ENCODE data around the gene CNGB1. TPM values are rescaled to one million over a fixed set of nuclear protein-coding genes. Genes with fewer than 3 reads are reported as not detected.

Gene CNGB1
- total RNA-seq, 1 donor from 2014 or later: 0.19 TPM

DNA sequence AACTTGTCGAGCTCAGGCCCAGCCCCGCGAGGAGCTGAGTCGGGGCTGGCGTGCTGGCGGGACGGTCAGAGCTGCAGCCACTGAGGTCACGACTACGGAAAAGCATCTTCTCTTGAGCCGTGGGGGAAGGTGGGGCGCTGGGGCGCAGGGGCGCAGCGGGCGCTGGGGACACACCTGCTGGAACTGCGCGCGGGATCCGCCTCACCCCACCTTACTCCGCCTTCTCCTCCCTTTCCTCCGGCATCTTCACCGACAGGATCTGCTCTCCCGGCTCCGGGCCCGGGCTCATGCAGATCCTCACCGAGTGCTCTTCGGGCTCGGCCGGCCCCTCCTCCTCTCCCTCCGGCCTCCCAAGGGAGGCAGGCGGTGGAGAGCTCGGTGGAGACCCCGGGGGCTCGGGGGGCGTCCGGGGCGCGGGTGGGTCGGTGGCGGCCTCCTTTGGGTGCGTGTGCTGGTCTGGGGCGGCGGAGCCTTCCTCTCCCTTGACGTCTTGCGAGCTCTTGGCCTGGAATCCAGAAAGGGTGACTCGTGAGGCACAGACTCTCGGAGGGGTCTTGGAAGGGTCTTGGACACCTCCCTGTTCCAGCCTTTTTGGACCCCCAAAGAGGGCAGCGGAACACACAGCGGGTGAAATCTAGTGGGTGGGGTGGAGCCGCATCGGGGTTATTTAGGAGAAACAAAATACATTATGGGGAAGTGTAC lies 86.8 kb downstream of the CNGB1 start:
- TF ChIP-seq CTCF (conservative IDR thresholded peaks at IDR 0.05): no peak
- Mint-ChIP-seq H3K4me3 (no peak overlapping the region), H3K9me3 (no peaks in the 10 kb centered on the region), H3K4me1 (ENCODE audit: unreplicated experiment) (peaks cover 5% of the 10 kb centered on the region), H3K36me3 (no peaks in the 10 kb centered on the region), H3K27me3 (peaks cover 51% of the 10 kb centered on the region), H3K27ac (no peak overlapping the region)
- no peak for DNase-seq (ENCODE audit: extremely low spot score, unreplicated experiment)

- Mint-ChIP-seq H3K27me3 (peaks cover 54% of the 10 kb centered on the region), H3K4me3 (no peak overlapping the region), H3K9me3 (no peaks in the 10 kb centered on the region), H3K27ac (no peak overlapping the region), H3K36me3 (no peaks in the 10 kb centered on the region), H3K4me1 (ENCODE audit: unreplicated experiment) (peaks cover 5% of the 10 kb centered on the region)
- no peak for TF ChIP-seq CTCF (conservative IDR thresholded peaks at IDR 0.05)
- DNase-seq (ENCODE audit: extremely low spot score, unreplicated experiment): no peak
Measured at GRCh38 chr16:57883480-57883879, 87.4 kb downstream of the CNGB1 start.

DNA sequence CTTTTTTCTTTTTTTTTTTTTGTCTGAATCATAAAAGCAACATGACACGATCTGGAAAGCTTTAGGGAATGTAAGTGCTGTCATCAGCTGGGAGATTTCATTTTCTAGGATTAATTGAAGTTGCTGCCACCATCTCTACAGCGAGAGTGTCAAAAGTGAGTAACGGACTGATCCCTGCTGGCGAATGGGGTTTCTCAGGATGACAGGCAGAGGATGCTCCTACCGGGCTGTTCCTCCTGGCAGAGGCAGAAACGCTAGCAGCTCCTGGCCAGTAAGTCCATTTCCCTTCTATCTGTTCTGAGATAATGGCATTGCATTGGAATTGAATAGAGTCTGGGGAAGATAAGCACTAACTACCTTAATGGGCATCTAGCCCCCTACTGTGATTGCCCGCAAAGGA lies 88.1 kb downstream of the CNGB1 start:
- no peak for DNase-seq (ENCODE audit: extremely low spot score, unreplicated experiment)
- peaks cover 52% of the 10 kb centered on the region for H3K27me3 Mint-ChIP-seq
- H3K36me3 Mint-ChIP-seq: no peaks in the 10 kb centered on the region
- H3K4me1 Mint-ChIP-seq (ENCODE audit: unreplicated experiment): peaks cover 5% of the 10 kb centered on the region
- H3K4me3 Mint-ChIP-seq: no peak overlapping the region
- no peak overlapping the region for H3K27ac Mint-ChIP-seq
- TF ChIP-seq CTCF (conservative IDR thresholded peaks at IDR 0.05): no peak
- no peaks in the 10 kb centered on the region for H3K9me3 Mint-ChIP-seq

DNA sequence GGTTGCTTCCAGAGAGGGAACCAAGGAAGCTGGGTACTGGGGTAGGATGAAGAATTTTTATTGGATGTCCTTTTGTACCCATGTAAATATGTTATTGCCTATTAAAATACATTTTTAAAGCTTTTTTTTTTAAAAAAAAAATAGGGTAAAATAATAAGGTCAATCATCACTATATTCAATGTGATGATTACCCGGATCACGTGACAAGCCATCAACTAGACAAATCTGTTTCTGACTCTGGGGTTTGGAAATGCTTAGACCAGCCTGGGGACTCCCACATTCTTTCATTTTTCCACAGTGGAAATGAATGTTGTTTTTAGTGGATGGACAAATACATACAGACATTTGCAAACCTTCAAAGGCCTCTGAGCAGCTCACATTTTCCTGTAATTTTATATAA lies 88.7 kb downstream of the CNGB1 start:
- Mint-ChIP-seq H3K36me3 (no peaks in the 10 kb centered on the region), H3K27me3 (peaks cover 47% of the 10 kb centered on the region)
- TF ChIP-seq CTCF (conservative IDR thresholded peaks at IDR 0.05): no peak

DNA sequence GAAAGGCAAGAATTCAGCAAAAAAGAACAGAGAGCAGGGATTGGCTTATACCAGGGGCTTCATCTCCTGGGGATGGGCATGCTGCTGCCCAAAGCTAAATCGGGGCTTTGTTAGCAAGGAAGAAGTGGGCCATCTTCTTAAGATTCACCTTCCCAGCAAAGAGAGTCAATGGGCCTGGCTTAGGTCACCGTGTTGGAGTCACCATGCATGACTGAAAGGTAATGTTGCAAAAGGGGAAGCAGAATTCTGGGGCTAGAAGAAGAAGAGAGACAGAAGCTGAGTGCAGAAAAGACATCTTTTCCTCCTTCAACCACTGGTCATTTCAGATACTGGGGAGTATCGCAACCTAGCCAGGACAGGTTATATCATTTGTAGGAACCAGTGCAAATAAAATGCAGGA lies 92.3 kb downstream of the CNGB1 start:
- no peaks in the 10 kb centered on the region for H3K9me3 Mint-ChIP-seq
- no peak for TF ChIP-seq CTCF (conservative IDR thresholded peaks at IDR 0.05)
- no peak overlapping the region for H3K4me3 Mint-ChIP-seq
- no peak for DNase-seq (ENCODE audit: extremely low spot score, unreplicated experiment)
- H3K27me3 Mint-ChIP-seq: peaks cover 43% of the 10 kb centered on the region
- H3K4me1 Mint-ChIP-seq (ENCODE audit: unreplicated experiment): no peaks in the 10 kb centered on the region
- H3K36me3 Mint-ChIP-seq: no peaks in the 10 kb centered on the region
- H3K27ac Mint-ChIP-seq: no peak overlapping the region

More for the DNA sequence above, 88.7 kb downstream of the CNGB1 start:
- peaks cover 5% of the 10 kb centered on the region for H3K4me1 Mint-ChIP-seq (ENCODE audit: unreplicated experiment)
- no peak overlapping the region for H3K4me3 Mint-ChIP-seq
- no peak overlapping the region for H3K27ac Mint-ChIP-seq
- DNase-seq (ENCODE audit: extremely low spot score, unreplicated experiment): no peak
- no peaks in the 10 kb centered on the region for H3K9me3 Mint-ChIP-seq

Data from type B pancreatic cell (in vitro differentiated cells).